ENCODE data around the gene AOC3.
"Not testable (repeated sequence)": the region's sequence is repeated elsewhere in the genome, so short reads cannot be mapped to it uniquely, and the experiment has no call there.

The AOC3 gene

DNA sequence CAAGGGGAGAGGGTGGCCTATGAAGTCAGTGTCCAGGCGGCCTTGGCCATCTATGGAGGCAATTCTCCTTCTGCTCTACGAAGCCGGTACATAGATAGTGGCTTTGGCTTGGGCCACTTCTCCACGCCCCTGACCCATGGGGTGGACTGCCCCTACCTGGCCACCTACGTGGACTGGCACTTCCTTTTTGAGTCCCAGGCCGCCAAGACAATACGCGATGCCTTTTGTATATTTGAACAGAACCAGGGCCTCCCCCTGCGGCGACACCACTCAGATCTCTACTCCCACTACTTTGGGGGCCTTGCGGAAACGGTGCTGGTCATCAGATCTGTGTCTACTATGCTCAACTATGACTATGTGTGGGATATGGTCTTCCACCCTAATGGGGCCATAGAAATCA lies 17.3 kb downstream of the AOC3 start:
- DNase-seq, result no peak

DNA sequence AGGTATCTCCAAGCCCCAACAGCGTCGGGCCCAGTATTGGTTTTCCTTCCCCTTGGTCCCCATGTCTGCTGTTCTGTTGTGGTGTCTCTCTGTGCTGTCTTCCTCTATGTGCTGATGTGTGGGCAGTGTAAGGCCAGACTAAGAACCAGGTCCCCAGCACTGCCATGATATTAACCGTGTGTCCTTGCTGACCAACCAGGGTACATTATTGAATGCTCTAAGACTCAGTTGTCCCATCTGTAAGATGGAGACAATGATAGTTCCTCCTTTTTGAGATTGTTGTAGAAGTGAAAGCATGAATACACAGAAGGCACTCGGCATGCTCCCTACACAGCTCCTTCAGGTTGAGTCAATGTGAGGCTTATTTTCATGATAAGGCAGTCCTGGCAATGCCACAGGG lies 20.6 kb downstream of the AOC3 start:
- DNase-seq, result no peak

DNA sequence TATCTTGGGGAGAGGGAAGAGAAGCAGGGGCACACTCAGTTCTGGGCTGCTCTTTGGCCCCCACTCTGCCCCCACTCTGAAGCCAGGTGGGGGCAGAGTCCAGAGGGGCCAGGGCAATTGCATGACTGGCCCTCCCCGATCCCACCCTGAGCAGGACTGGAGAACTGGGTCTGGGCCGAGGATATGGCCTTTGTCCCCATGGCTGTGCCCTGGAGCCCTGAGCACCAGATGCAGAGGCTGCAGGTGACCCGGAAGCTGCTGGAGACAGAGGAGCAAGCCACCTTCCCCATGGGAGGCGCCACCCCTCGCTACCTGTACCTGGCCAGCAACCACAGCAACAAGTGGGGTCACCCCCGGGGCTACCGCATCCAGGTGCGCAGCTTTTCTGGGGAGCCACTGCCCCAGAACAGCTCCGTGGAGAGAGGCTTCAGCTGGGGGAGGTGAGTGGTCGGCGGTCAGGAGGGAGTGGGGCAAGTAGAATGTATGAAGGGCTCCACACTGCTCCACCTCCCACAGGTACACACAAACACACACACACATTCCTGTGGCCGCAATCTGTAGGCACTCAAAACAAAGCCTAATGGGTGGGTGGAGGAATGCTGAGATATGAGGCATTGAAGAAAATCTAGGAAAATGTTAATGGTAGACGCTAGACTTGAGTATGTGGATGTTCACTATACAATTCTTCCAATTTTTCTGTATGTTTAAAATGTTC lies 21.4 kb downstream of the AOC3 start:
- no peak for DNase-seq

DNA sequence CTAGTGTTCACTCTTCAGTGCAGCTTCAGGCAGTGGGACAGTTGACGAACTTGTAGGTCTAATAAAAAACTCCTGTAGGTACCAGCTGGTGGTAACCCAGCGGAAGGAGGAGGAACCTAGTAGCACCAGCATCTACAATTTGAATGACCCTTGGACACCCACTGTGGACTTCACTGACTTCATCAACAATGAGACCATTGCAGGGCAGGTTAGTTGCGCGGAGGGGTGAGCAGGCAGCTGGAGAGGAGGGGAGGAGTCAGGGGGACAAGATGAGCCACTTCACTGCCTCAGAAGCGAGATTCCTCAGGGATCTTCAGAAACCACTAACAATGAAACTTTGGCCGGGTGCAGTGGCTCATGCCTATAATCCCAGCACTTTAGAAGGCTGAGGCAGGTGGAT lies 22.3 kb downstream of the AOC3 start:
- no peak for DNase-seq

DNA sequence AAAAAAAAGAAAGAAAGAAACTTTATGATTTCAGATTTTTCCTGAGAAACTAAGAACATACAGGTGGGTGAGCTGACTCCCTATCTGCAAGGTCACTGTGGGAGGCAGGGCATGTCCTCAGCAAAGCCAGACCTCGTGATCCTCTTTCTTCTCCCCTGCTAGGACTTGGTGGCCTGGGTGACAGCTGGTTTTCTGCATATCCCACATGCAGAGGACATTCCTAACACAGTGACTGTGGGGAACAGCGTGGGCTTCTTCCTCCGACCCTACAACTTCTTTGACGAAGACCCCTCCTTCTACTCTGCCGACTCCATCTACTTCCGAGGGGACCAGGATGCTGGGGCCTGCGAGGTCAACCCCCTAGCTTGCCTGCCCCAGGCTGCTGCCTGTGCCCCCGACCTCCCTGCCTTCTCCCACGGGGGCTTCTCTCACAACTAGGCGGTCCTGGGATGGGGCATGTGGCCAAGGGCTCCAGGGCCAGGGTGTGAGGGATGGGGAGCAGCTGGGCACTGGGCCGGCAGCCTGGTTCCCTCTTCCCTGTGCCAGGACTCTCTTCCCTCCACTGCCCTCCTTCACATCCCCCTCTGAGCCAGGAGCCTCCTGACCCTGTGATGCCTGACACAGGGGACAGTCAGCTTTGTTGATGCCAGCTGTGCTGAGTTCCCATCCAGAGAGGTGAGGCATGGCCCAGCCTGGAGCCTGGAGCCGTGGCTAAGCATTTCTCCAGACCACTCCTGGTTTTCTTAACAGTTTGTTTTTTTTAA lies 23.1 kb downstream of the AOC3 start:
- DNase-seq, result not testable (repeated sequence)

DNA sequence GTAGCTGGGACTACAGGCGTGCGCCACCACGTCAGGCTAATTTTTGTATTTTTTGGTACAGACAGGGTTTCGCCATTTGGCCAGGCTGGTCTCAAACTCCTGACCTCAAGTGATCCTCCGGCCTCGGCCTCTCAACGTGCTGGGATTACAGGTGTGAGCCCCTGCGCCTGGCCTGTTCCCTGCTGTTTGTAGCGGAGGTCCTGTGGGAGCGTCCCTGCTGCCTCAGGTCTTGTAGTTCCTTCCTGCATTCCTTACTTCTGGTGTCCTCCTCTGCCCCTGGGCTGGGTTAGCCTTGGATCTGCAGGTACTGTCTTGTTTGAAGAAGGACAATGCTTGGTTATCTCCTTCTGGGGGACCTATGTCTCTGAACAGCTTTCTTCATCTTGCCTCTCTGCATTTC lies 26.0 kb downstream of the AOC3 start:
- no peak for DNase-seq

DNA sequence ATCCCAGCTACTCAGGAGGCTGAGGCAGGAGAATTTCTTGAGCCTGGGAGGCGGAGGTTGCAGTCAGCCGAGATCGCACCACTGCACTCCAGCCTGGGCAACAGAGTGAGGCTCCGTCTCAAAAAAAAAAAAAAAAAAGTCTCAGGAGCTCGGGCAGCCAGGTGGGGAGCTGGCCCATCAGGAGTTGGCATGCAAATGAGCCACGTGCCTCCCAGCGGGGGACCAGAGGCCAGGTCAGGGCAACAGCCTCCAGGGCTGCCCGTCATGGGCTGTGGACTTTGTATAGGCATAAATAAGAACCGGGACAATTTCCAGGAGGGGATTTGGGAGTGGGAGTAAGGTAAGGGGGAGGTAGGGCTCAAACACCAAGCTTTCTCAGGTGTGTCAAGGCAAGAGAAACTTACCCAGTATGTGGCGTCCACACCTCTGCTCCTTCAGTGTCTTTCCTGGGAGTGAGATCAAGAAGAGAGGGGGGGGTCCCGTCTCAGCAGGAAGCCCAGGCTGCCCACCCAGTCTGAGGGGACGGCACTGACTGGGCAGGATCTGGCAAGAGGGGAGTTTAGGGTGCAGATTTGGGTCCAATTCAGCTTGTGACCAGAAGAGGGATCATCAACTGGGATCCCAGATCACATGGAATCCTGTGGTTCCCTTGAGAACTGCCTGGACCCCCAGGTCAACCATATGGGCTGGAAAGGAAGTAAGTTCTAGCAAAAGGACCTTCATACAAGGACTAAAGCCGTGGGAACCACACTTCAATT lies 27.3 kb downstream of the AOC3 start:
- DNase-seq, result no peak

DNA sequence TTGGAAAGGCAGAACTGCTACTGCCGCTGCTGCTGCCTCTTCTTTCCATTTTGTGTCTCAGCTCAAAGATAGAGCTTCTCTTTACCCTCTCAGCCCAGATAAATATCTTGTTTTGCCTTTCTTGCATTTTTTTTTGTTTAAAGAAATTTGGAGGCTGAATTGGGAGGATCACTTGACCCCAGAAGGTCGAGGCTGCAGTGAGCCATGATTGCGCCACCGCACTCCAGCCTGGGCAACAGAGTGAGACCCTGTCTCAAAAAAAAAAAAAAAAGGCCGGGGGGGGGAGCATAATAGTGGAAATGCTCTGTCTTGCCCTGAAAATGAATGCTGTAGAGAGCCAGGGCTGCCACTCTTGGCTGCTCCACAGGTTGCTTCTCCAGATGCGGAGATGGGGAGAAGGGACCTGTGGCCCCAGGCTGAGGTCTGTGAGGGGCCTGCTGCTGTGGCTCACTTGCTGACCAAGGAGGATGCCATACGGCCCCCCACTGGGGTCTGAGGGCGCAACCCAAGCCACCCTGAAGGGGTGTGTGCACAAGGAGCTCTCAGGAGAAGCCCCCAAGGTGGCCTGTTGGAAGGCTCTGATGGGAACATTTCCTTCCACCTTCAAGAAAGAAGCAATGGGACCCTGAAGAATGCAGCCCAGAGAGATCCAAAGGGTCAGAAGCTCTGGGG lies 28.1 kb downstream of the AOC3 start:
- DNase-seq, result no peak

DNA sequence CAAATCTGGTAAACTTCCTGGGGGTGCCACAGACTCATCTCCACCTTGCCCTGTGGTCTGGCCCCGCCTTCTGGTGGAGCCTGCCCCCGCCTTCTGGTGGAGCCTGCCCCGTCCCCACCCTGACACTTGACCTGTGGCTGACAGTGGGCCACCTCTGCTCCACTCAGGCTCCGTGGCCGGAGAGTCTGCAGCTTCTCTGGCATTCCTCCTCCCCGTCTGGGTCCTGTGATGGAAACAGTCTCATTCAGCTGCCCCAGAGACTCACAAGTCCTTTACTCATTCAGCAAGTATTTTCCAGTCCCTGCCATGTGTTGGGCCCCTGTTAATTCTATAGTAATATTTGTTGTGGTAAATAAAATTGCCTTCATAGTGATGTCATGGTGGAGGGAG lies 28.6 kb downstream of the AOC3 start:
- no peak for DNase-seq

DNA sequence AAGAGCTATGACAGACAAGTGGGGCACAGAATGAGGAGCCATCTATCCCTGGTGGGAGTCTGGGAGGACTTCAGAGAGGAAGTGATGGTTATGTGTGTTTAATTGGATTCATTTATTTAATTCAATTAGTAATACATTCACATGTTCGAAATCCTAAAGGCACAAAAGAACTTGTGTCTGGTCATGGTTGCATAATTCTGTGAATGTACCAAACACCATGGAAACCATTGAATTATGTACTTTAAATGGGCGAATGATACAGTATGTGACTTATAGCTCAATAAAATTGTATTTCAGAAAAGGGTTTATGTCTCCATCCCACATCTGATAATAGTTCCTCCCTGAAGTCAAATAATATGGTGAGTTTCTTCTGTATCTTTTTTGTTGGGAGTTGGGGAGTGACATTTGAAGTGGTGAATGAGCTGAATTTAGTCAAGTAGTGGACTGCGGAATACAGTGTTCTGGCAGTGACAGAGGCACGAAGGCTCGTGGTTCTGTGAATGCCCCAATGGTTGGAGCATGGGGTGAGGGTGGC lies 29.8 kb downstream of the AOC3 start:
- no peak for DNase-seq

DNA sequence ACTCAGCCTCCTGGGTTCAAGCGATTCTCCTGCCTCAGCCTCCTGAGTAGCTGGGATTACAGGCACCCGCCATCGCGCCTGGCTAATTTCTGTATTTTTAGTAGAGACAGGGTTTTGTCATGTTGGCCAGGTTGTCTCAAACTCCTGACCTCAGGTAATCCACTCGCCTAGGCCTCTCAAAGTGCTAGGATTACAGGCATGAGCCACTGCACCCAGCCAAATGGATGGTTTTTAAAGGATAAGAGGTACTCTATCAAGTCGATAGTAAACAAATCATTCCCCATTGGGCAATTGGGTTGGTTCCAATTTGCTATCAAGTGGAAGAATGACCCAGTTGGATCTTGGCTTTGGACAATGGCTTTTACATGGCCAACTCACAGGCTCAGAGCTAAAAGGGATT lies 30.7 kb downstream of the AOC3 start:
- not testable (repeated sequence) for DNase-seq

DNA sequence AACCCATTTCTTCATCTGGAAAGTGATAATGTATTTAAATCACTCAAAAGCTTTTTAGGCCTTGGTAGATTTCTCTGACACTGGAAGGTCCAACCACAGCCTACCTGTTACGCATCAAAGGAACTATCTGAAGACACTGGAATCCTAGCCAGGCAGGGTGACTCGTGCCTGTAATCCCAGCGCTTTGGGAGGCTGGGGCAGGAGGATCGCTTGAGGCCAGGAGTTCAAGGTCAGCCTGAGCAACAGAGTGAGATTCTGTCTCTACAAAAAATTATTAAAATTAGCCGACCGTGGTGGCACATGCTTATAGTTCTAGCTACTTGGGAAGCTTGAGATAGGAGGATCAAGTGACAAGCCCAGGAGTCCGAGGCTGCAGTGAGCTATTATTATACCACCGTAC lies 31.2 kb downstream of the AOC3 start:
- DNase-seq, result no peak

DNA sequence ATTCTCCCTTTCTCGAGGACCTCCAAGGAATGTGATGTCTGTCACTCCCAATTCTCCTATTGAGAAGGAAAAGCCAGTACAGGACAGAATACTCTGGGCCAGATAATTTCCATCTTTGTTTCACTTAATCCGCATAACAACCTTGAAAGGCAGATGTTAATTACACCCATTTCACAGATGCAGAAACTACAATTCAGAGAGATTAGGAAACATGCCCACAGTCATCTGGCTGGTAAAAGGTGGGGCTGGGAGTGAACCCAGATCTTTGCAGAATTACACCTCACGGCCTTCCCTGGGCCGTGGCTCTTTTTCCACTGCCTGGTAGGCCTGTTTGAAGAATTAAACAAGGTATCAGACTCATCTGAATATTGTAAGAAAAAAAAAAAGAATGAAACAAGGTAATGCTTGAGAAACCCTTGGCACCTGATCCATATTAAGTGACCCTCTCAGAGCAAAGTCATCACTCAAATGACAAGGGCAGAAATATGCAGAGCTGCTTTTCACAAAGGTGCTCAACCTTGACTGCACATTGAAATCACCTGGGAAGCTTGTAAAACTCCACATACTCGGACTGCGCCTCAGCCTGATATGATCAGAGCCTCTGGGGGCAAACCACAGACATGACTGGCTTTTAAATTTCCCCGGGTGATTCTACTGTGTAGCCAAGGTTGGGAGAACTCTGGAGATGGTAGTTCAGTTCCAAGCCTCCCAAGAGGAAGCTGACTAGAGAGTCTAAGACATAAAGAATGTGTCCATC lies 33.0 kb downstream of the AOC3 start:
- DNase-seq, result no peak

DNA sequence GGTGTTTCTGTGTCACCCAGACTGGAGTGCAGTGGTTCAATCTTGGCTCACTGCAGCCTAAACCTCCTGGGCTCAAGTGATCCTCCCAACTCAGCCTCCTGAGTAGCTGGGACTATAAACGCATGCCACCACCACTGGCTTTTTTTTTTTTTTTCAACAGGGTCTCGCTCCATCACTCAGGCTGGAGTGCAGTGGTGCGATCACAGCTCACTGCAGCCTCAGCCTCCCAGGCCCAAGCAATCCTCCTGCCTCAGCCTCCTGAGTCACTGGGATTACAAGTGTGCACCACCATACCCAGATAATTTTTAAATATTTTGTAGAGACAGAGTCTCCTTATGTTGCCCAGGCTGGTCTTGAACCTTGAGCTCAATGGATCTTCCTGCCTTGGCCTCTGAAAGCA lies 34.8 kb downstream of the AOC3 start:
- not testable (repeated sequence) for DNase-seq

DNA sequence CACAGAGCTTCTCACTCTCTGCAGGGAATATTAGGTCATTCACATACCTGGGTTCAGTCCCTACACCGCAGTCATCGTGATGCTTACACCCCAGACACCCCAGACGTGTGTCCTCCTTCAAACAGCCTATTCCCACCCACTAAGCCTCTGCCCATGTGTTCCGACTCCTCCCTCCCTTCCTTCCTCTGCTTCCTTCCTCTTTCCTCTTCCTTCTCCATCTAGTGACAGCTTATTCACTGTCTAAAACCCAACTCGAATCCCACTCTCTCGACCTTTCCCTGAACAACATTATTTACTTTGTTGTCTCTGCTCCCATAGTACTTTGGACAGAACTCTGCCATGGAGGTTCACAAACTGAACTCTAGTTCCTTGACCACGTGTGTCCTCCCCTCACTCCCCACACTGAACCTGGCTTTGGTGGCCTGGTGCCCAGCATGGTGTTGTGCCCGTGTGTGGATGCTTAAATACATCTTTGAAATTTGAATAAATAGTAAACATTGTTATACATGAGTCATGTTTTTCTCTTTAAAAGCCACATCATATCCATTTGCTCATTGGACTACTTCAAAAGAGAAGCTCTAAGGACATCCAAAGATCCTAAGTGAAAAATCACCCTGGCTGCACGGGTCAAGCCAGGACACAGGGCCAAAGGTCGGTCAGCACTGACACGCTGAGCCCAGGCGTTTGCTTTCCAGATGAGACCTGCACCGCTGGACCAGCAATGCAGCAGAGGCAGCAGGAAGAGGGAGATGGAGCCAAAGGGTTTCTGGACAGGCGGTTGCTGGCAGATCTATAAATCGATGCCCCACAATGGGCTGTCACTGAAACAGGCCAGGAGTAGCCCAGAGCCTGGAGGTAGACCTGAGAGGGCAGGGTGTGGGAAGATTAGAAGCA lies 35.5 kb downstream of the AOC3 start:
- no peak for DNase-seq

DNA sequence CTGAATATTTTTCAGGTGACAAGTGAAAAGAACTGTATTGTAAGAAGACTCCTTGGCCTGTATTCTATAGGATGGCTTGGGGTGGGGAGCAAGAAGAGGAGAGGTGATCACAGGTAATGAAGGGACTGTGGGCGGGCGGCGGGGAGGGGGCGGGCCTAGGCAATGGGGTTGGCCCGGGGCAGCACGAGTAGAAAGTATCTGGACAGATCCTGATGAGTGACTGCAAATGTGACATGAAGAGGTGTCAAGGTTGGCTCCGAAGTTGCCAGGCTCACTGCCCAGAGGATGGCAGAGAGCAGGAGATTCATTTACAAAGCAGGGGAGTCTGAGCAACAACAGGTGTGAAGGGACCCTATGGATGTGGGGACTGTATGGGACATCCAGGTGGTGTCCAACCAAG lies 38.8 kb downstream of the AOC3 start:
- no peak for DNase-seq

DNA sequence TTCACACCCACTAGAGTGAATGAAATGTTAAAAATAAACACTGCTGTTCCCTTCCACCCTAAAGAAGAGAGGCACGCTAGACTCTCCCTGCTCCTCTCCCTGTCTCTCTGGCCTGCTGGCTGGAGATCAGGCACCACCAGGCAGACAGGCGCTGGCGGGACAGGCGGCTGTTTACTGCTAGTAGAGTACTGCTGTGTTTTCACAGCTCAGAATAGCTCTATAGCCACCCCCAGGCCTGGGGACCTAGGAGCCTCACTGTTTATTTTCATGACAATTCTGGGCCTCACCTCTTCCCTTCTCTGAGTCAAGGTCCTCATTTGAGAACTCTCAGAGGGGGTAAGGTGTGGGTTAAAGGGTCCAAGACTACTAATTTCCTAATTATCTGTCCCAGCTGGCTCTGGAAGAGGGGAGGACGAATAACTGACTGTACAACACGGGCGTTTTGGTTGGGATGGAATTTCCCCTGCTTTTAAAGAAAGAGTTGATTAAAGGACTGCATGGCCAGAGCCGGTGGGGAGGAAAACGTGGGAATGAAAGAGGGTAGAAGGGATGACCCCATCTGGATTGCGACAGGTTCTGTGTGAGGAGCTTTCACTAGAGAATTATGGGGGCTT lies 40.6 kb downstream of the AOC3 start:
- DNase-seq, result no peak

DNA sequence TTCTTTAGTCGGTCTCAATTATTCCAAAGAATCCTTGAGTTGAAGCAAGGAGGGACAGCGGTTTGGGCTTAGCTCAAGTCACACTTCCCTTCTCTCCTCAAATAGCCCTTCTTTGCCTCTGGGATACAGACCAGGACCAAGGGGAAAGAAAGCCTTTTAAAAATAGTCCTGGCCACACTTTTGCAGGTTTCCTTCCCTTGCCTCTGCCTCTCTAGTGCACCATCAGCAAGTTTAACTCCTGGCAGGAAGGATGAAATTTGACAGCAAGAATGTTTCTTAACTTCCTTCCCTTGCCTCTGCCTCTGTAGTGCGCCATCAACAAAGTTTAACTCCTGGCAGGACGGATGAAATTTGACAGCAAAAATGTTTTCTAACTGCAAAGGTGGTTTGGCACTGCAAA lies 42.4 kb downstream of the AOC3 start:
- DNase-seq, result no peak

DNA sequence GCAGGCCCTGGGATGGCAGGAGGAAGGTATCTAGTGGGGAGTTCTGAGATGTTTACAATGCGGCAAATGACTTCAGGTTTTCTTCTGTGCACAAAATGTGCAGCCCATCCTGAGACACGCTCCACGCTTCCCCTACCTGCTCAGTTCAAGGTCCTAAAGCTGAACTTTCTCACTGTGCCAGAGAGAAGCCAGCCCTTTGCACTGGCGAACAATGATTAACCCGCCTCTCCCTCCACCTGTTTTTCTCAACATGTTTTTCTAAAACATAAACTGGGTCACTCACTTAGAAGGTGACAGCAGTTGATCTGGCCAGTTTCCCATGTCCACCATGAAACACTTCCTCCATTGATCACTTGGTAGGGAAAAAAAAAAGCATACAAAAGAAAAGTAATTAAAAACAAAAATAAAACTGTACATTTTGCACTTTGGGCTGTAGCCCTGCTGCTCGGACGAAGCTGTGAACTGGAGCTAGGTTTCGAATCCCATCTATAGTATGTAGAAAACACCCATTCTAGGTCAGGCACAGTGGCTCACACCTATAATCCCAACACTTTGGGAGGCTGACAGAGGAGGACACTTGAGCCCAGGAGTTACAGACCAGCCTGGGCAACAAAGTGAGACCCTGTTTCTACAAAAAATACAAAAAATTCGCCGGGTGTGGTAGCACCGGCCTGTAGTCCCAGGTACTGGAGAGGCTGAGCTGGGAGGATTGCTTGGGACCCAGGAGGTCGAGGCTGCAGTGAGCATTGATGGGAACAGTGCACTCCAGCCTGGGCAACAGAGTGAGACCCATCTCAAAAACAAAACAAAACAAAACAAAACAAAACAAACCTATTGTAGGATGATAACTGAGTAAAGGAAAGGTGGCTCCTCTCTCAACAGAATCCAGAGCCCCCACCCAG lies 43.5 kb downstream of the AOC3 start:
- no peak for DNase-seq

DNA sequence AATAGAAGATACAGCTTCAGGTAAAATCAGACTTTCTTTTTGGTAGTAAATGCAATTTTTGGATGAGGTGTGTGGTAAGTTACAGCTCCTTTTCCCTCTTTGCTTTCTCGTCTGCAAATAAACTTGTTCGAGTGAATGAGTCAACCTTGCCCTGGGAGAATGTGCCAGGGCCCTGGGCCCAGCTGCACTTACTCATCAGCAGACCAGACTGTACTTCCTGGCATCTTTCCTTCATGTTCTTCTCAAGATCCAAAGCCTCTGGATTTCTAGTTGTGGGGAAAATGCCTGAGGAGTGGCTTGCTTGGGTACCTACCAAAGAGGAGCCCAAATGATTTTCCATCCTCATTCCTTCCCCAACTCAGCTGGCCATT lies 44.2 kb downstream of the AOC3 start:
- DNase-seq, result no peak
